Spleen (tissue), 11 donors: Measurements from ENCODE around the gene MPDU1. TPM values are rescaled to one million over a fixed set of nuclear protein-coding genes. Genes with fewer than 3 reads are reported as not detected.

Source experiments
- DNase-seq: peaks from one replicate; pipeline ENCODE4 v3.0.0-alpha.2; 2020
- H3K27ac ChIP-seq, 8 donors: fragments of 200-600 bp; sonication (generic) in 7 of 8; 1 replicate in 4 of 8; 2 replicates in 4 of 8; pipeline versions ENCODE4 v1.5.0 to v1.8.0; 2016 to 2021; ENCODE audit warnings: inconsistent platforms in 4 of 8, mild to moderate bottlenecking in 4 of 8, moderate library complexity in 1 of 8
- H3K27me3 ChIP-seq, 7 donors: fragments of 200-600 bp; sonication (generic) in 6 of 7; replicated peaks in 1 of 7; 1 replicate in 4 of 7; 2 replicates in 3 of 7; pipeline versions ENCODE4 v1.5.0 to v1.8.0; 2016 to 2021; ENCODE audit warnings: inconsistent platforms in 3 of 7, mild to moderate bottlenecking in 1 of 7
- H3K36me3 ChIP-seq, 6 donors: fragments of 200-600 bp; sonication (generic) in 5 of 6; 1 replicate in 4 of 6; 2 replicates in 2 of 6; pipeline versions ENCODE4 v1.5.0 to v1.8.0; 2016 to 2021; ENCODE audit warnings: inconsistent platforms in 2 of 6
- H3K4me1 ChIP-seq, 6 donors: fragments of 200-600 bp; sonication (generic) in 5 of 6; 1 replicate in 3 of 6; 2 replicates in 3 of 6; pipeline versions ENCODE4 v1.5.0 to v1.8.0; 2016 to 2021; ENCODE audit warnings: inconsistent platforms in 3 of 6
- H3K4me3 ChIP-seq, 8 donors: fragments of 200-600 bp; sonication (generic) in 7 of 8; 1 replicate in 4 of 8; 2 replicates in 4 of 8; pipeline versions ENCODE4 v1.5.0 to v1.8.0; 2016 to 2021; ENCODE audit warnings: inconsistent platforms in 4 of 8, mild to moderate bottlenecking in 4 of 8, moderate library complexity in 2 of 8
- H3K9me3 ChIP-seq, 8 donors: fragments of 200-600 bp; sonication (generic) in 7 of 8; 1 replicate in 4 of 8; 2 replicates in 4 of 8; pipeline versions ENCODE4 v1.5.0 to v1.8.0; 2016 to 2021; ENCODE audit warnings: inconsistent platforms in 4 of 8
- CTCF ChIP-seq, 11 experiments: fragments of 200-600 bp in 7 of 11; fragments of 450-650 bp in 4 of 11; sonication (generic) in 4 of 11; IDR thresholded peaks in 8 of 11; conservative IDR thresholded peaks in 3 of 11; 1 replicate in 7 of 11; 2 replicates in 4 of 11; pipeline versions ENCODE4 v1.4.0 to v1.8.0; 2016 to 2021; ENCODE audit warnings: antibody characterized with exemption in 11 of 11, inconsistent platforms in 4 of 11, mild to moderate bottlenecking in 1 of 11
- POLR2A ChIP-seq, 3 donors: fragments of 450-650 bp; IDR thresholded peaks; one replicate each; pipeline ENCODE4 v1.5.1; 2017; ENCODE audit warnings: antibody characterized with exemption in 3 of 3, mild to moderate bottlenecking in 1 of 3
- POLR2AphosphoS5 ChIP-seq, 3 donors: sonication (generic); formaldehyde crosslinking; IDR thresholded peaks; one replicate each; pipeline ENCODE4 v1.5.1; 2017; ENCODE audit warnings: antibody characterized with exemption in 3 of 3
- WGBS, 5 donors: extraction: QIAGEN DNeasy Blood & Tissue Kit in 3 of 5; methylation state at CpG; one replicate each; pipeline versions ENCODE4 v1.1.5 to v1.1.7; 2013 to 2018; 5-methylcytosine and 5-hydroxymethylcytosine counted together
- intact Hi-C: fragments of 100-400 bp; cut with DNase I; formaldehyde crosslinking; loops from one replicate; pipeline ENCODE4 v1.15.0; 2023; ENCODE audit warnings: low total_unique reads
- polyA plus RNA-seq, 3 donors: library from polyadenylated mRNA; stranded (reverse); fragments of 200-250 nt; gene quantifications; one replicate each; pipeline ENCODE4 v1.2.1, GENCODE V29; 2013
- total RNA-seq, 7 donors: library from RNA; depleted of rRNA in 3 of 7; stranded (reverse); fragments of >200 nt in 3 of 7; fragmentation: NEBNext Ultra II Directional in 4 of 7; extraction: Animal tissue kit (Norgen Biotek cat#: 25700) in 4 of 7; gene quantifications; one replicate each; pipeline versions ENCODE4 v1.1.0 to v1.2.1, GENCODE V29; 2016 to 2021
- donor health status: healthy with polysubstance abuse.
- donor health status: DM: no; HTN: no; CAD: no; lungs with moderate emphysema.
- donor health status: DM: no; HTN: no; CAD: no.
- donor health status: Bipolar disorder and iron deficiency.
- donor health status: healthy.
- donor health status: DM: no; HTN: no; CAD: no.
- donor health status: DM: yes; HTN: yes; CAD: no.

The MPDU1 gene
- total and polyA plus RNA-seq, 10 donors, result 35.5 to 163 (median 55.4) TPM

DNA sequence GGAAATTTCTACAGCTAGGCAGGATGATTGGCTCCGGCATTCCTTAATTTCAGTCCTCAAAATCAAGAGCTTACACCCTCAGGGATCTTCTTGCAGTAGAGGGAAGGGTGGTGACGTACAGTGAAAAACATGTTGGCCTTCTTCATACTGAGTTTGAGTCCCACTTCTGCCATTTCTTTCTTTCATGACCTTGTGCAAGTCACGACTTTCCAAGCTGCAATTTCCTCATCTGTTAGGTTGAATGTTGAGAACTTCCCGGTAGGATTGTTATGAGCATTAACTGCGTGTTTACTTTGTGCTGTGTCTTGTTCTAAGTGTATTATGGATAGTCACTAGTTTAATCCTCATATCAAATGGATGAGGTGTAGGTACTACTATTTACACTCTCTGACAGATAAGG, 14.1 kb upstream of the MPDU1 start:
- H3K36me3 ChIP-seq, result peaks cover 5 to 76% (median 54%) of the 10 kb centered on the region in 6 donors
- H3K27me3 ChIP-seq, result no peaks in the 10 kb centered on the region
- intact Hi-C loops, result no loop called here
- no peak overlapping the region for H3K4me3 ChIP-seq
- WGBS, 5 donors, result 59 to 81% (median 73%) methylated on average over 5 of the region's 5 CpGs
- H3K4me1 ChIP-seq, result peaks cover 7 to 33% (median 26%) of the 10 kb centered on the region in 6 donors
- no peak overlapping the region for H3K27ac ChIP-seq
- H3K9me3 ChIP-seq, result no peaks in the 10 kb centered on the region
- no peak for TF ChIP-seq POLR2AphosphoS5 (IDR thresholded peaks at IDR 0.05)
- TF ChIP-seq POLR2A (IDR thresholded peaks at IDR 0.05), result no peak
- TF ChIP-seq CTCF (IDR thresholded peaks at IDR 0.05 in 8 of 11, conservative IDR thresholded peaks at IDR 0.05 in 3 of 11), result no peak
- no peak for DNase-seq

GRCh38 chr17:7570351-7570750, 13.3 kb upstream of the MPDU1 start:
- 94 to 97% (median 97%) methylated on average over 10 of the region's 10 CpGs for WGBS, 5 donors
- intact Hi-C loops, result loop anchor here (10.0 kb wide), 1 partner anchor 226 kb away; no protein-coding TSS in a partner anchor

DNA sequence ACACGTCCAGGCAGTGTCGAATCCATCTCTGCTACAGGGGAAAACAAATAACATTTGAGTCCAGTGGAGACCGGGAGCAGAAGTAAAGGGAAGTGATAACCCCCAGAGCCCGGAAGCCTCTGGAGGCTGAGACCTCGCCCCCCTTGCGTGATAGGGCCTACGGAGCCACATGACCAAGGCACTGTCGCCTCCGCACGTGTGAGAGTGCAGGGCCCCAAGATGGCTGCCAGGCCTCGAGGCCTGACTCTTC, 11.4 kb upstream of the MPDU1 start:
- Histone ChIP-seq H3K9me3 (no peaks in the 10 kb centered on the region), H3K4me1 (peaks cover 22 to 53% (median 49%) of the 10 kb centered on the region in 6 donors), H3K27ac (peak overlapping the region; percentile 75 to 100 (median 98)), H3K36me3 (peaks cover 15 to 76% (median 58%) of the 10 kb centered on the region in 6 donors), H3K27me3 (no peaks in the 10 kb centered on the region), H3K4me3 (peak overlapping the region; percentile 40 to 100 (median 96))
- intact Hi-C loops, result loop anchor here (10.0 kb wide), 1 partner anchor 227 kb away; no protein-coding TSS in a partner anchor
- peak in 2 of 3 donors; percentile 30 to 34 for TF ChIP-seq POLR2A (IDR thresholded peaks at IDR 0.05)
- TF ChIP-seq CTCF (IDR thresholded peaks at IDR 0.05 in 8 of 11, conservative IDR thresholded peaks at IDR 0.05 in 3 of 11), result no peak
- no peak for TF ChIP-seq POLR2AphosphoS5 (IDR thresholded peaks at IDR 0.05)
- 0 to 1% (median 1%) methylated on average over 10 to 11 of the region's 11 CpGs for WGBS, 5 donors
- no peak for DNase-seq

More at GRCh38 chr17:7570351-7570750, 13.3 kb upstream of the MPDU1 start:
- peaks cover 11 to 76% (median 54%) of the 10 kb centered on the region in 6 donors for H3K36me3 ChIP-seq
- H3K27me3 ChIP-seq, result no peaks in the 10 kb centered on the region
- H3K4me3 ChIP-seq, result no peak overlapping the region
- H3K9me3 ChIP-seq, result no peaks in the 10 kb centered on the region
- H3K27ac ChIP-seq, result no peak overlapping the region
- peaks cover 14 to 35% (median 33%) of the 10 kb centered on the region in 6 donors for H3K4me1 ChIP-seq
- TF ChIP-seq POLR2A (IDR thresholded peaks at IDR 0.05) (no peak), CTCF (IDR thresholded peaks at IDR 0.05 in 8 of 11, conservative IDR thresholded peaks at IDR 0.05 in 3 of 11) (no peak)
- no peak for DNase-seq

DNA sequence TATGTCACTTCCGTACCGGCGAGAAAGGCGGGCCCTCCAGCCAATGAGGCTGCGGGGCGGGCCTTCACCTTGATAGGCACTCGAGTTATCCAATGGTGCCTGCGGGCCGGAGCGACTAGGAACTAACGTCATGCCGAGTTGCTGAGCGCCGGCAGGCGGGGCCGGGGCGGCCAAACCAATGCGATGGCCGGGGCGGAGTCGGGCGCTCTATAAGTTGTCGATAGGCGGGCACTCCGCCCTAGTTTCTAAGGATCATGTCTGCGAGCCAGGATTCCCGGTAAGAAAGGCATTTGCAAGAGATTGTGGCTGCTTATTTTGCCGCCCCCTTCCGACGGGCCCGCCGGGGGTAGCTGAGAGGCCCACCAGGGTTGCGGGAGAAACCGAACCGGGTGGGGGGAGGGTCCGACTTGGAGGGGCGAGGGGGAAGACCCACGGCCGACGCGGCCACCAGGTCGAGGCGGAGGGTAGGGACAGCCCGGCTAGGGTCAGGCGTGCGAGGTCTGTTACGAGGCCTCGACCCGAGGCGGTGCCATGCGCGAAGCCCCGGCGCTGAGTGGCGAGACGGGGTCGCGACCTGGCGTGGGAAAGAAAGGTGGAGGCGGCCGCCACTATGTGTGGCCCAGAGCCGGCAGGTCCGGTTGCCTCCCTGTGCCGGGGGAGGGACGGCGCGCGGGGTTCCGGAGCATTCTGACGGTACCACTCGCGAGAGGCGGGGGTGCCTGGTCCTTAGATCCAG, 10.9 kb upstream of the MPDU1 start:
- TF ChIP-seq POLR2AphosphoS5 (IDR thresholded peaks at IDR 0.05) (peak; percentile 99 to 100 (median 100)), CTCF (IDR thresholded peaks at IDR 0.05 in 8 of 11, conservative IDR thresholded peaks at IDR 0.05 in 3 of 11) (peak in 7 of 11 experiments; percentile 13 to 40 (median 22)), POLR2A (IDR thresholded peaks at IDR 0.05) (peak; percentile 96 to 98 (median 98))
- Histone ChIP-seq H3K4me1 (peaks cover 22 to 58% (median 53%) of the 10 kb centered on the region in 6 donors), H3K4me3 (peak overlapping the region; percentile 91 to 100 (median 98)), H3K9me3 (no peaks in the 10 kb centered on the region), H3K27me3 (no peaks in the 10 kb centered on the region), H3K27ac (peak overlapping the region; percentile 98 to 100 (median 99)), H3K36me3 (peaks cover 15 to 76% (median 60%) of the 10 kb centered on the region in 6 donors)
- WGBS, 5 donors, result 0 to 1% (median 1%) methylated on average over 43 to 73 of the region's 73 CpGs
- intact Hi-C loops, result loop anchor here (10.0 kb wide), 1 partner anchor 228 kb away; no protein-coding TSS in a partner anchor
- DNase-seq, result peak; percentile 99
